DMS79 treated with DMSO at 0.1 percent for 48 hours (cell line): ENCODE results near the gene DEFB131B.
"Not testable (repeated sequence)": the region's sequence is repeated elsewhere in the genome, so short reads cannot be mapped to it uniquely, and the experiment has no call there.

Experiments
- DNase-seq: peaks from one replicate; lab custom pipeline; 2025; lab: John Stamatoyannopoulos, UW

Gene DEFB131B

GRCh38 chr11:71878059-71878458, at the start of gene DEFB131B:
Gene DEFB131B, plus strand, starts transcription at chr11:71878453. Its CDS starts 0 bp downstream, at chr11:71878453.
- not testable (repeated sequence) for DNase-seq

GRCh38 chr11:71829247-71829646, 49.0 kb upstream of the DEFB131B start:
- DNase-seq: not testable (repeated sequence)

- not testable (repeated sequence) for DNase-seq
These were observed 48.6 kb upstream of the DEFB131B start for GRCh38 chr11:71829686-71830085.

- DNase-seq: not testable (repeated sequence)
These were observed 45.4 kb upstream of the DEFB131B start, which contains the start of gene DEFB108B for GRCh38 chr11:71832811-71833210. Gene DEFB108B, plus strand, starts transcription at chr11:71833200. Its CDS starts 0 bp downstream, at chr11:71833200.

- DNase-seq: not testable (repeated sequence)
These were observed 35.5 kb upstream of the DEFB131B start for GRCh38 chr11:71842720-71843119.

- not testable (repeated sequence) for DNase-seq
These were observed 34.9 kb upstream of the DEFB131B start for GRCh38 chr11:71843355-71843754.

GRCh38 chr11:71843858-71844257, 34.4 kb upstream of the DEFB131B start:
- no peak for DNase-seq

- DNase-seq: not testable (repeated sequence)
These were observed 24.4 kb upstream of the DEFB131B start for GRCh38 chr11:71853895-71854294.

- DNase-seq: not testable (repeated sequence)
These were observed 22.4 kb upstream of the DEFB131B start for GRCh38 chr11:71855880-71856279.

GRCh38 chr11:71860835-71861234, 17.4 kb upstream of the DEFB131B start:
- DNase-seq: not testable (repeated sequence)

GRCh38 chr11:71863978-71864627, 14.2 kb upstream of the DEFB131B start:
- not testable (repeated sequence) for DNase-seq

- not testable (repeated sequence) for DNase-seq
These were observed 11.0 kb upstream of the DEFB131B start for GRCh38 chr11:71867209-71867608.

GRCh38 chr11:71869931-71870330, 8.3 kb upstream of the DEFB131B start:
- DNase-seq: not testable (repeated sequence)

GRCh38 chr11:71870661-71871060, 7.6 kb upstream of the DEFB131B start:
- DNase-seq: not testable (repeated sequence)

GRCh38 chr11:71876262-71876661, 2.0 kb upstream of the DEFB131B start:
- not testable (repeated sequence) for DNase-seq

GRCh38 chr11:71885806-71886205, 7.6 kb downstream of the DEFB131B start:
- DNase-seq: not testable (repeated sequence)

GRCh38 chr11:71888335-71889010, 10.2 kb downstream of the DEFB131B start:
- DNase-seq: not testable (repeated sequence)

GRCh38 chr11:71889181-71889872, 11.1 kb downstream of the DEFB131B start:
- DNase-seq: not testable (repeated sequence)

- DNase-seq: no peak
These were observed 17.7 kb downstream of the DEFB131B start for GRCh38 chr11:71895961-71896360.

GRCh38 chr11:71901137-71901536, 22.9 kb downstream of the DEFB131B start:
- not testable (repeated sequence) for DNase-seq

GRCh38 chr11:71908218-71908617, 30.0 kb downstream of the DEFB131B start:
- DNase-seq: no peak

GRCh38 chr11:71910775-71911174, 32.5 kb downstream of the DEFB131B start:
- DNase-seq: not testable (repeated sequence)
